ENCODE measurements around the gene PLP2.

DNA sequence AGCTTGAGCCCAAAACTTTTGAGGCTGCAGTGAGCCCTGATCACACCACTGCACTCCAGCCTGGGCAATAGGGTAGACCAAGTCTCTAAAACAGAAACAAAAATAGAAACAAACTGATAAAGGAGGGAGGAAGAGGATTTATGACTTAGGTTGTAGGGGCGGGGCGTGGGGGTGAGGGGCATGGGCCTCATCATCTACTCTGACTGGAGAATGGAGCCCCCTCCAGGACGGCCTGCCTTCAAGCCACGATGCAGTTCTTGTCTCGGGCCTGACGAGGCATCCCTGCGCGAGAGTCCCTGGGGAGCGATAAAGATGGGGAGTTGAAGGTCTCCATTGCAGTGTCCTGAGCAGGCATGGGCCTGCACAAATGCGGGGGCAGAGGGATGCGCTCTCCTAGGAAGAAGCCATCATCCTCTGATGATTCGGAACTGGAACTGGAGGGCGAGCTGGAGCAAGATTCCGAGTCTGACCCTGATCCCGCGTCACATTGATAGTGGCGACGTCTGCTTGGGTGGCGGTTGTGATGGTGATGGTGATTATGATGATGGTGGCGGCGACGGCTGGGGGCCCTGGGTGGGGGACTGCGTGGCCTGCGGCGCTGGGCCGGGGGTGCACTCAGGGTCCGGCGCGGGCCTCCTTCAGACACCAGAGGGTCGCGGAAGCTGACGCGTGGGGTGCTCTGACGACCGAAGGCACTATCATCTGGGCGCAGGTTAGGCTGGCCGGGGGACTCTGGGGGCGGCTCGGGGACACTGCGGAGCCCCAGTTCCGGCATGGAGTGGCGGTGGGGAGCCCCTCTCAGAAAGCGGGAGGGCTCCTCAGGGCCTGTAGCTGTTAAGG lies 4.0 kb downstream of the PLP2 start:
- TF ChIP-seq CTCF (IDR thresholded peaks at IDR 0.05) (no peak), POLR2A (IDR thresholded peaks at IDR 0.05) (no peak)
